ENCODE measurements around the gene TDO2.

DNA sequence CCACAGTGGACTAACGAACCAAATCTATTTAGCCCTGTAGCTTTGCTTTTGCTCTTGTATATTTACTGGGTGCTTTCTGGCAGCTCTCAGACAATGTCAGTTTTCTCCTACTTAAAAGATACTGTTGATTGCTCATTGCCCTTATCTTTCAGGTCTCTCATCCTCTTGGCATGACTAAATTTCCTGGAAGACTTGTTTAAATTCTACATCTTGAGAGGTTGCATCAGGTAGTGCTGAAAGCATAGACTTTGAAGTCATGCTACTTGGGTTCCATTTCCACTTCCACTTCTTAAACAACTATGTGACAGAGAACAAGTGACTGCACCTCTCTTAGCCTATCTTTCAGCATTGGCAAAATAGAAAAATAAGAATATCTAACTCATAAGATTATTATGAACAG is 8.4 kb downstream of the TDO2 start:
- TF ChIP-seq POLR2A (IDR thresholded peaks at IDR 0.05; ENCODE audit: extremely low read depth, insufficient read length) (no peak), MYC (IDR thresholded peaks at IDR 0.05; ENCODE audit: low read depth, low read length) (no peak), MAX (IDR thresholded peaks at IDR 0.05; ENCODE audit: low read depth, low read length) (no peak)
- TF ChIP-seq, protein P1, sequence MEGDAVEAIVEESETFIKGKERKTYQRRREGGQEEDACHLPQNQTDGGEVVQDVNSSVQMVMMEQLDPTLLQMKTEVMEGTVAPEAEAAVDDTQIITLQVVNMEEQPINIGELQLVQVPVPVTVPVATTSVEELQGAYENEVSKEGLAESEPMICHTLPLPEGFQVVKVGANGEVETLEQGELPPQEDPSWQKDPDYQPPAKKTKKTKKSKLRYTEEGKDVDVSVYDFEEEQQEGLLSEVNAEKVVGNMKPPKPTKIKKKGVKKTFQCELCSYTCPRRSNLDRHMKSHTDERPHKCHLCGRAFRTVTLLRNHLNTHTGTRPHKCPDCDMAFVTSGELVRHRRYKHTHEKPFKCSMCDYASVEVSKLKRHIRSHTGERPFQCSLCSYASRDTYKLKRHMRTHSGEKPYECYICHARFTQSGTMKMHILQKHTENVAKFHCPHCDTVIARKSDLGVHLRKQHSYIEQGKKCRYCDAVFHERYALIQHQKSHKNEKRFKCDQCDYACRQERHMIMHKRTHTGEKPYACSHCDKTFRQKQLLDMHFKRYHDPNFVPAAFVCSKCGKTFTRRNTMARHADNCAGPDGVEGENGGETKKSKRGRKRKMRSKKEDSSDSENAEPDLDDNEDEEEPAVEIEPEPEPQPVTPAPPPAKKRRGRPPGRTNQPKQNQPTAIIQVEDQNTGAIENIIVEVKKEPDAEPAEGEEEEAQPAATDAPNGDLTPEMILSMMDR (IDR thresholded peaks at IDR 0.05; ENCODE audit: low read depth, low read length) = no peak
